Glutamatergic neuron (in vitro differentiated cells): ENCODE measurements around the gene MGARP. TPM values are rescaled to one million over a fixed set of nuclear protein-coding genes. Genes with fewer than 3 reads are reported as not detected.

Source experiments
- DNase-seq: peaks from one replicate; pipeline ENCODE4 v3.0.0; 2022
- H3K27ac Mint-ChIP-seq: one replicate; pipeline ENCODE4 v1.8.0; 2020; ENCODE audit warnings: mild to moderate bottlenecking, mixed read lengths, inconsistent platforms; ENCODE audit not compliant: unreplicated experiment
- H3K27me3 Mint-ChIP-seq: one replicate; pipeline ENCODE4 v1.8.0; 2020; ENCODE audit warnings: mild to moderate bottlenecking, moderate library complexity, mixed read lengths, inconsistent platforms; ENCODE audit not compliant: unreplicated experiment
- H3K36me3 Mint-ChIP-seq: one replicate; pipeline ENCODE4 v1.8.0; 2020; ENCODE audit warnings: mild to moderate bottlenecking, mixed read lengths, inconsistent platforms; ENCODE audit not compliant: unreplicated experiment
- H3K4me1 Mint-ChIP-seq: one replicate; pipeline ENCODE4 v1.8.0; 2020; ENCODE audit warnings: mild to moderate bottlenecking, low read depth, mixed read lengths, inconsistent platforms; ENCODE audit not compliant: unreplicated experiment
- H3K4me3 Mint-ChIP-seq: one replicate; pipeline ENCODE4 v1.8.0; 2020; ENCODE audit warnings: mild to moderate bottlenecking, mixed read lengths, inconsistent platforms; ENCODE audit not compliant: unreplicated experiment
- H3K9me3 Mint-ChIP-seq: one replicate; pipeline ENCODE4 v1.8.0; 2020; ENCODE audit warnings: mild to moderate bottlenecking, moderate library complexity, mixed read lengths, inconsistent platforms; ENCODE audit not compliant: unreplicated experiment
- total RNA-seq: library from RNA; stranded (reverse); fragmentation: NEBNext Ultra II Directional; extraction: Animal tissue kit (Norgen Biotek cat#: 25700); gene quantifications from one replicate; pipeline ENCODE4 v1.2.1, GENCODE V29; 2021; ENCODE audit not compliant: unreplicated experiment
- TF ChIP-seq, protein P1 (sequence below): fragments of 200-600 bp; sonication (generic); IDR thresholded peaks from one replicate; pipeline ENCODE4 v1.5.0; 2021; ENCODE audit not compliant: partially characterized antibody, unreplicated experiment

The MGARP gene
- total RNA-seq, 1 donor from 2014 or later: 0.69 TPM

DNA sequence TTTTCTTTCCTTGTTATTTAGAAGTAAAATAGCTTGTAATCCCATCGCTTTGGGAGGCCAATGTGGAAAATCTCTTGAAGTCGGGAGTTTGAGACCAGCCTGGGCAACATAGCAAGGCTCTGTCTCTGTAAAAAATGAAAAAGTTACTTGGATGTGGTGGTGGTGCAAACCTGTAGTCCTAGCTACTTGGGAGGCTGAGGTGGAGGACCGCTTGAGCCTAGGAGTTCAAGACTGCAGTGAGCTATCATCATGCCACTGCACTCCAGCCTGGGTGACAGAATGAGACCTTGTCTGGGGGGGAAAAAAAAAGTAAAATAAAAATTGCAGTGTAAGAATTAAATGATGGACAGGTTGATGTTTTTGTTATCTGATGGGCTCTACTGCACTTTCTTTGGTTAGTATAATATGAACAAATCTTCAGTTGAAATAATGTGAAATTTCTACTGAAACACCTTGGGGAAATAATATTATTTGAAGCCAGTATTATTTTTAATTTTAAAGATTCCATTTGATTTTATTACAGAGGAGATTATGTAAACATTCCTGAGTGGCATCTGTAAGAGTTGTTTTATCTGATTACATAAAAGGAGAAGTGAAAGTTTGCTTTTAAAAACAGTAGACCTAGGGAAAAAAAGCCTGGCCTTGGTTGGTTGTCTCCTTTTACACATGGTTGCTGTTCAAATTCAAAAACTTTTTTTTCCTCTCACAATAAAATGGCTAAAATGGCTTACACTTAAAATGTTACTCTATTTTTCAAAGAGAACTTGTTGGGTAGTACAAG is 32.7 kb upstream of the MGARP start:
- Mint-ChIP-seq H3K4me1 (peaks cover 2% of the 10 kb centered on the region), H3K27ac (no peak overlapping the region)
- TF ChIP-seq, protein P1, sequence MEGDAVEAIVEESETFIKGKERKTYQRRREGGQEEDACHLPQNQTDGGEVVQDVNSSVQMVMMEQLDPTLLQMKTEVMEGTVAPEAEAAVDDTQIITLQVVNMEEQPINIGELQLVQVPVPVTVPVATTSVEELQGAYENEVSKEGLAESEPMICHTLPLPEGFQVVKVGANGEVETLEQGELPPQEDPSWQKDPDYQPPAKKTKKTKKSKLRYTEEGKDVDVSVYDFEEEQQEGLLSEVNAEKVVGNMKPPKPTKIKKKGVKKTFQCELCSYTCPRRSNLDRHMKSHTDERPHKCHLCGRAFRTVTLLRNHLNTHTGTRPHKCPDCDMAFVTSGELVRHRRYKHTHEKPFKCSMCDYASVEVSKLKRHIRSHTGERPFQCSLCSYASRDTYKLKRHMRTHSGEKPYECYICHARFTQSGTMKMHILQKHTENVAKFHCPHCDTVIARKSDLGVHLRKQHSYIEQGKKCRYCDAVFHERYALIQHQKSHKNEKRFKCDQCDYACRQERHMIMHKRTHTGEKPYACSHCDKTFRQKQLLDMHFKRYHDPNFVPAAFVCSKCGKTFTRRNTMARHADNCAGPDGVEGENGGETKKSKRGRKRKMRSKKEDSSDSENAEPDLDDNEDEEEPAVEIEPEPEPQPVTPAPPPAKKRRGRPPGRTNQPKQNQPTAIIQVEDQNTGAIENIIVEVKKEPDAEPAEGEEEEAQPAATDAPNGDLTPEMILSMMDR: no peak

DNA sequence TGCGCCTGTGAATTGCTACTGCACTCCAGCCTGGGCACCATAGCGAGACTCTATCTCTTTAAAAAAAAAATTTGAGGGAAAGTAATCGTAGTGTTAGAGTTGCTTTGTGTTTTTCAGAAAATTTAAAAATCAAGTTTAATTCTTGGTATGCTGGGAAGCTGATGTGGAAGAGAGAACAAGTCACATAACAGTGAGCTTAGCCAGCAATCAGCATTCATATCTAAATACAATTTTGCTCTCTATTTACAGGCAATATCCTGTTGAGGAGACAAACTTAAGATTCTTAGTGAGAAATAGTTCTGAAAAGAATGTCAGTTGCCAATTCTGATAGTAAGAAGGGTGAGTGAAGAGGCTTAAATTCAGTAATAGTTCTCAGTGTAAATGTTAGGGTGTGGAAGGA is 31.9 kb upstream of the MGARP start:
- no peaks in the 10 kb centered on the region for H3K36me3 Mint-ChIP-seq
- H3K4me1 Mint-ChIP-seq: peaks cover 2% of the 10 kb centered on the region
- H3K4me3 Mint-ChIP-seq: no peak overlapping the region
- no peaks in the 10 kb centered on the region for H3K27me3 Mint-ChIP-seq
- H3K27ac Mint-ChIP-seq: no peak overlapping the region
- TF ChIP-seq, protein P1: no peak
- no peak for DNase-seq
- H3K9me3 Mint-ChIP-seq: no peaks in the 10 kb centered on the region

More for the DNA sequence above, 32.7 kb upstream of the MGARP start:
- Mint-ChIP-seq H3K4me3 (no peak overlapping the region), H3K36me3 (no peaks in the 10 kb centered on the region), H3K27me3 (no peaks in the 10 kb centered on the region), H3K9me3 (no peaks in the 10 kb centered on the region)
- DNase-seq: no peak

DNA sequence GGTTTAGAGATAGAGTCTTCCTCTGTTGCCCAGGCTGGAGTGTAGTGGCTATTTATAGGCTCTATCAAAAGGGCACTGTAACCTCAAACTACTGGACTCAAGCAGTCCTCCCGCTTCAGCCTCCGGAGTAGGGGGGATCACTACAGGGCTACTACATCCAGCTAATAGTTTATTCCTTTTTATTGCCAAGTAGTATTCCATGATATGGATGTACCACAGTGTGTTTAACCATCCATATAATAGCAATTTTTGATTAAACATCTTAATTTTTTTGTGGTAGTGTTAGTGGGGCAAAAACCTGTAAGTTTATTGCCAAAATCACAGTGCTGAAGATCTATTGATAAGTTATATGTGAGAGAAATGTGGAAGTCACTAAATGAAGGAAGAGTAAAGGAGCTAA is 24.9 kb upstream of the MGARP start:
- Mint-ChIP-seq H3K4me3 (no peak overlapping the region), H3K9me3 (peaks cover 7% of the 10 kb centered on the region), H3K36me3 (peaks cover 5% of the 10 kb centered on the region), H3K27me3 (peaks cover 6% of the 10 kb centered on the region), H3K27ac (no peak overlapping the region), H3K4me1 (peaks cover 8% of the 10 kb centered on the region)
- DNase-seq: no peak
- TF ChIP-seq, protein P1: no peak

DNA sequence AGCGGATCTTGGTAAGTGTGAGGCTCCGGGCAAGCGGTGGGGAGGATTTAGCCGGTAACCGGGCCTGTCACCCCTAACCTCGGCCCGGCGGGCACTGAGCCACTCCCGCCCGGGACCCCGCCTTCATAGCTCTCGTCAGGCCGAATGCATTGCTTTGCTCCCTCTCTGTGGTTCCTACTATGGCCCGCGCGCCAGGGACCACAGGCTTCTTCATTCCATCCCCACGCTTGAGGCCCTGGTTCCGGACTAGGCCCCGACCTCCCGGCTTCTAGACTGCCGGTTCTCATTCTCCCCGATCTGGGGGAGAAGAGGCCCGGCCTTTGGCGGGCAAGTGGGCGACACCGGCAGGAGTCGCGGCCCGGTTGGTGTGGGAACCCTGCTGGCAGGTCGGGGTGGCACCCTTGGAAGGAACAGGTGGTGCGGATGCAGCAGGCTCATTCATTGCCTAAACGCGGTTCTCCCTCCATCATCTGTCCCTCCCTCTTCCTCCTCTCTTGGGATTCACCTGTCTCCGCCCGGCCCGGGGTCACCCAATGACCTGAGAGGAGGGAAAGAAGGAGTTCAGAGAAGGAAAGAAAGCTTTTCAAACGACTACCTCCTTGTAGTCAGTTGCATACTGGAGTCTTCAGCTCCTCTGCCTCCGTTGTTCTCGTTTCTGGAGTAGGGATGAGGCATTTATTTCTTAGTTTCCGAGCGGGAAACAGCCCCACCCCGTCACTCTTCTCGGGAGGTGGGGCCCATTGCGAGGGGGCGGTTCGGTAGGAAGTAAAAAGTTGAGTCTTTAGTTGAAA is 22.0 kb upstream of the MGARP start, which contains the start of gene NDUFC1:
NDUFC1 (minus strand) TSS at position 657 of the 791 bp plus-strand sequence. CDS start 6,679 bp downstream, outside the sequence.
- peaks cover 8% of the 10 kb centered on the region for H3K4me1 Mint-ChIP-seq
- peaks cover 6% of the 10 kb centered on the region for H3K27me3 Mint-ChIP-seq
- H3K36me3 Mint-ChIP-seq: peaks cover 5% of the 10 kb centered on the region
- TF ChIP-seq, protein P1: peak; percentile 37
- peak; percentile 69 for DNase-seq
- H3K9me3 Mint-ChIP-seq: peaks cover 7% of the 10 kb centered on the region
- peak within 1 kb of the TSS; percentile 99 for H3K27ac Mint-ChIP-seq
- peak within 1 kb of the TSS; percentile 100 for H3K4me3 Mint-ChIP-seq
